Hematopoietic multipotent progenitor cell treated with erythropoietin and hydrocortisone succinate and interleukin-3 and kit ligand, for 8 days (in vitro differentiated cells): ENCODE data around the gene NFXL1.

Experiments
- DNase-seq: peaks from one replicate; pipeline ENCODE4 v3.0.0-alpha.2; 2015

The NFXL1 gene

DNA sequence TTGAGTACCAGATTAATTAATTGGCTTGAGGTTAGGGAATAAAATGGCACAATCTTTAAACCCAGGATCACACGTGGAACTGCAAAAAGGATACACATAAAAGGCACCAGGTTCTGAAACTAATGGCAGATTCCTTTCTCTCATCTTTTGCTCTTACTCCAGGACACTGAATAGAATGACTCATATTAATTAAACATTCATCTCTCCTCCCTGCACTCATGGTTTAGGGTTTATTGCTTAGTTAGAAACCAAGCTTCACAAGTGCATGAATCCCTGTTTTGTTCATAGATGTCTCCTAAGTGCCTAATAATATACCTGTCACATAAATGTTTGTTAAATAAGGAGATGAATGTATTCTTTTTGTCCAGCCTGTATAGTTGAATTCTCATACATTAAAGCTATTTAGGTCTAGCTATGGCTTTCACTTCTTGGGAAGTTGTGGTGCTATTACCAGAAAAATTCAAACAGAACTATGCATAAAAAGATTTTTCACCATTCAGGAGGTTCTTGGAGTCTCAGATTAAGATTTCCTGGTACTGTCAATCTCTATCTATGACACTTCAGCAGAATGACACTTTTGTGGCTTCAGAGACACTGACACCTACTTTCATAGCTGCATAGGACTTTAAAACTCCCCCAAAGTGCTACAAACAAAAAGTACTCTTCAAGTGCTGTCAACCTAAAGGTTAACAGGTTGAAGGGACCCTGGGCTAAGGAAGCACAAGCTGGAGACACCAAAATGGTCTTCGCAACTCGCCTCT, 83.9 kb downstream of the NFXL1 start:
- no peak for DNase-seq

DNA sequence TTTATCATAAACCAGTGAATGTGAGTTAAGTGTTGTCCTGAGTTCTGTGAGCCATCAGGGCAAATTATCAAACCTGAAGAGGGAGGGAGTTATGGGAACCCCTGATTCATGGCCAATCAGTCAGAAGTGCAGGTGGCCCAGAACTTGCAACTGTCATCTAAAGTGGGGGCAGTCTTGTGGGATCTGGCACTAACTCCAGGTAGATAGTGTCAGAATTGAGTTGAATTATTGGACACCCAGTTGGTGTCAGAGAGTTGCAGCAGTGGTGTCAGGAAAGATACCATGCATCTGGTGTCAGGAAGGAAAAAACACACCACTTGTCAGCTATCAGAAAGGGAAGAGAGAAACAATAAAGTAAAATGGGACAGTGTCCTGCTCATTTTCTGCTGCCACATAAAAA, 84.9 kb downstream of the NFXL1 start:
- DNase-seq: no peak

DNA sequence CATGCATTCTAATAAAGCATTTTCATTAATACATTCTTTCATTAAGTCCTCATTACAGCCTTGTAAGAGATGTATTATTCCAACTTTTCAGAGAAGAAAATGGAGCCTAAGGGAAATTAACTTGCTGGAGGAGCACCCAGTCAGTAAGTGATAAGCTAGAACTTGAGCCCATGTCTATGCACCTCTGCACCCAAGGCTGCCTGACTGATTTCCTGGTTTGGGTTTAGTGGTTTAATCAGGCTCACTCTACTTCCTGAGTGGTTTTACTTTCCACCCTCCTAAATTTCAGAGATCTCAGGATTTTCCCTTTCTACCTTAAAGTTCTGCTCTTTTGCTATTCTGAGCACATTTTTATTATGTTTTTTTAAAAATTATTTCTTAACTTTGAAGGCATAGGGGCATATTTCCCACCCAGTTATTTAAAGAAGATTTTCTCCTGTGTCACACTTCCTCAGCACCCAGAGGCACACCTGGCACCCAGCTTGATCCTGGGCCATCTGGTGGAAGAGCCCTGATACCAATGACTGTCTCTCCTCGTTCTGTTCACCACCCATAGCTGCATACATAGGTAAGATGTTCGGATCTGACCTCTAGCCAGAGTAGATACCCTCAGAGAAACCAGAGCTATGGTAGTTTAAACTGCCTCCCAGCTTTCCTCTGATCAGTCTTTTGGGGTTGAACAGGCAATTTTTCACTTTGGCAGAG, 86.9 kb downstream of the NFXL1 start:
- no peak for DNase-seq

DNA sequence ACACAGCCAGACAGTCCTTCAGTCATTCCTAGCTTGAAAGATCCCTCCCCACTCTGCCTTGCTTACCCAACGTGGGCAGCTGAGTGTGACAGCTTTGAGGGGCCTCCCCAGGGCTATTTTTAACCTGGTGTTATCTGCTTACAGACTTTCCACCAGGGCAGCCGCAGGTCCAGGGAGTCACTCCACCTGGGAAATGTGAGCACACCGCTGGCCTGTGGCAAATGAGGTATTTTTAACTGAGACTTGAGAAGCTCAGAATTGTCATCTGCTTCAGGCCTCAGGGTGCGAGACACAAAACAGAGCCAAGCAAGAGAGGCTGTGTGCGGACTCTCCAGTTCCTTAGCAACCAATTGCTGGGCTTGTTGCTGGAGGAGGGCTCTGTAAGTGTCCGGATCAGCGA, 89.5 kb downstream of the NFXL1 start:
- no peak for DNase-seq

DNA sequence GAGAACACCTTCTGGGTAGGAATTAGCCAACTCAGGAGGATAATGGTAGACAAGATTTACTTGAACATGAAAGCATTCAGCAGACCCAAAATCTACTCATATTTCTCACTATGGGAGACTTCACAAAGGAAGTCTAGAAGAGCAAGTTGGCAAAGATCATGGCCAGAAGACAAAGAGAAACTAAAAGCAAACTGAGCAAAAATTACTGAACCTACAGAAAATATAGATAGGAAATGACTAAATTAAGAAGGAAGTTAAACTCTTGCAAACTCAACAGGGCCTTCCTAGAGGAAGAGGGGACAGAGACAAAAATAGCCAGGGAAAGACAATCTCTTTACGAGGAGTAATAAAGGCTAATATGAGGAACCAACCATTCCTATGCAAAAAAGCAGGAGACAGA, 95.2 kb downstream of the NFXL1 start:
- DNase-seq: no peak

DNA sequence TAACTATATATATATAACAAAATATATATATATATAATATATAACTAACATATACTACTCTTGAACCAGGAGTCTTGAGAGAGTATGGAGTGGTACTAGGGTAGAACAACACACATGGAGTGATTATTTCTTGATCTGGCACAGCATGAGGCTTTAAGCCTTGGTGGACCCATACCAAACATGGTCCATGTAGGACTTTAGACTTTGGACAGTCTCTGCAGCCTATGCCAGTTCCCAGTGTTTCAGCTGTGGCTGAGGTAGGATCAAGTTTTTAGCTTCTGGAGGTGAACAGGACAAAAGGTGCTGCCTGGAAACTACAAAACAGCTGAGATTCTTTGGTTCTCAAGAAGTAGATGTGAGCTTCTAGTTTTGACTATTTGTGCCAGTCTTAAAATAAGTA, 97.1 kb downstream of the NFXL1 start:
- DNase-seq: no peak

DNA sequence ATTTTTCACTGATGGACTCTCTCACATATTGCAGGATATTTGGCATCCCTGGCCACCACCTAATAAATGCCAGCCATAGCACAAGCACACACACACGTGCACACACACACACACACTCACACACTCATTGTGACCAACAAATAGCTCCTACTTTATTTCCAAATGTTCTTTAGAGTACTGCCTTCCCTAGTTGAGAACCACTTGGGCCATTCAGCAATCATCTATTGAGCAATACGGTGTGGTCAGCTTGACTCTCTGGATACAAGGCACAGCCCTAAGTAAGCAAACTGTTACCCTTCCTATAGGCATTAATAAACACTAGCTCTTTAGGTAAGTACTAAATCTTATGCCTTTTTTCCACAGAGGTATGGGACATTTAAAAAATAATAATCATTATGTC, 97.6 kb downstream of the NFXL1 start:
- DNase-seq: no peak

DNA sequence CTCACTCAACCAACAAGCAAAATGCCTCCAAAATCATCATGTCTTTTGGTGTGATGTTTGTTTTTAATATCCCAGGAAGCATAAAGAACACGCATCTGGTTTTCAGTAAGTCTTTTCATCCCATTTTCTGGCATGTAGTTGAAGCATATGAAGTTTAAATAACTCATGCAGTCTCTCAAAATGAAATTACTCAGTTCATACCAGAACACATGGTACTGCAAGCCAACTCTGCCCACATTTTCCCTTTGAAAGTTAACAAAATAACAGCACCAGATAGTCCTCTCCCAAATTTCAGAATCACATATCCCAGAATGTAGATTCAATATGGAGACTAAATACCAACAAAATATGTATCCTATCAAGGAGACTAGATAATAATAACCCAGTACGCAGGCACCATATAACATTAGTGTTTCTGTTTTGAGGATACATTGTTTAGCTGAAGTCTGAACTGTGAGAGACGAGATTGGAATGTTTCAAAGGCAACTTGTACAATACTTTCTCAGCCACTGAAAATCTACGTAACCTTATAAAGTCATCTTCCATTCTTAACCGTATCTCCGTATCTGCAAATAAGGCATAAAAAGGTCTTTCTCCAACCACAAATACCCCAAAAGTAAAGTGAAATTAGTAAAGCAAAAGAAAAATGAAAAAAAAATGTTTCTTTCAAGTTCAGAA, 99.6 kb downstream of the NFXL1 start:
- DNase-seq: no peak

DNA sequence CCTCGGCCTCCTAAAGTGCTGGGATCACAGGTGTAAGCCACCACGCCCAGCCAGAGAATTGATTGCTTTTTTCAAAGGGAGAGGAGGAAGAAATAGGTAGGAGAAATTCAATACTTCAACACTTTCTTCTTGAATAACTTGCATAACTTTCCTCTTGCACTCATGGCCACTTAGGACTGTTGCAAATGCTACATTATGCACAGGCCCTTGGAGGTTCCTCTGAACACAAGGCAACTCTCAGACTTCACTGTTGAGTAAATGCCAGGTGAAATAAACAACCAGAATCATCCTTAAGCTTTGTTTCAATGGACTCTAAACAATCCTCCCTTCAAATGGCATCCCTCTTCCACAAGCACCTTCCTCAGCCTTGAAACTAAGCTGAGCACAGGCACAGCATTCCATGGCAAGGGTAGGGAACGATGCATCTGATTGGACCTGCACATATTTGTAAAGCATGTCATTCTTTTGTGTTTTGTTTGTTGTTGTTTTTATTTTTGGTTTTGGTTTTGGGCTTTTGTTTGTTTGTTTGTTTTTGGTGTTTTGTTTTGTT, 104.7 kb downstream of the NFXL1 start:
- no peak for DNase-seq

DNA sequence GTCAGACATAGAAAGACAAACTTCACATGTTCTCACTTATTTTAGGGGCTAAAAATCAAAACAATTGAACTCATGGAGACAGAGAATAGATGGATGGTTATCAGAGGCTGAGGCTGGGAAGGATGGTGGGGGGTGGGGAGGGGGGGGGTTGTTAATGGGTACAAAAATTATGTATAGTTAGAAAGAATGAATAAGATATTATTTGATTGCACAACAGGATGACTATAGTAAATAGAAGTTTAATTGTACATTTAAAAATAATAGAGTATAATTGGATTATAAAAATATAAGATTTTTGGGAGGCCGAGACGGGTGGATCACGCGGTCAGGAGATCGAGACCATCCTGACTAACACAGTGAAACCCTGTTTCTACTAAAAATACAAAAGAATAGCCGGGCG, 109.8 kb downstream of the NFXL1 start:
- no peak for DNase-seq

DNA sequence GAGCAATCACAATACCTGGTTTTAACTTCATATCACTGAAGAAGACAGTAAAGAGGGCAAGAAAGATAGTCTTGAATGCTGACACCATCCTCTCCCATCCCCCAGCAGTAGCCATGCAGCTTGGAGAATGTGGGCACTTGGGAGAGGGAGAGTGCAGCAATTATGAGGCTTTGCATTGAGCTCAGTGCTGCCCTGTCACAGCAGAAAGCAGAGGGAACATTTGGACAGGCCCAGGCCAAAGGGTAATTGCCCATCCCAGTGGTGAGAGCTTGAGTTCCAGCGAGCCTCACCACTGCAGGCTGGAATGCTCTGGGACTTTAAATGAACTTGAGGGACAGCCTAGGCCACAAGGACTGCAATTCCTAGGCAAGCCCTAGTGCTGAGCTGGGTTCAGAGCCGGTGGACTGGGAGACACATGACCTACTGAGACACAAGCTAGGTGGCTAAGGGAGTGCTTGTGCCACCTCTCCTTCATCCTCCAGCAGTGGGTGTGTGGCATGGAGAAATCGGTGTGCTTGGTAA, 112.8 kb downstream of the NFXL1 start:
- DNase-seq: no peak

DNA sequence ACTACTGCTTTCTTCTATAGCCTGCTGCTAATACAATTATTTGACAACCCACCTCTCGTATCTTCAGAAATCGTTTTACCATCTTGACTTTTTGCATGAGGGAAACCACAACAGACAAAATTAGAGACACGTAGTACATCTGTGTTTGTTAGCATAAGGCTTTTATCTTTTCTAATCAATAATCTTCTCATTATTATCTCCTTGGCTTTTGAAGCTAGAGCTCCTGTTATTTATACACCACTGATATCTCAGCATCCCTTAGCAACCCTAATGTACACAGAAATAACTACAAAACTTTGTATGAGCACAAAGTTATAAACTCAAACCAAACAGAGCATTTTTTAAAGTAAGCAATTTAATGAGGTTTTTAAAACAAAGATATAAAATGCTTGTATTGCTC, 116.2 kb downstream of the NFXL1 start:
- no peak for DNase-seq
